ENCODE measurements around the gene LGALS12. TPM values are rescaled to one million over a fixed set of nuclear protein-coding genes. Genes with fewer than 3 reads are reported as not detected.

Gene LGALS12
- total and polyA plus RNA-seq, 7 experiments from 2014 or later, result 1.3 TPM; not detected in 6

- ChIA-PET CTCF (no interaction called here), POLR2A (no interaction called here)
- peaks cover 0 to 6% of the 10 kb centered on the region in 2 donors for H3K4me1 ChIP-seq (ENCODE audit: control insufficient read depth in 2 of 2, insufficient read depth in 2 of 2, low read length in 2 of 2)
- H3K36me3 ChIP-seq (ENCODE audit: control insufficient read depth in 2 of 3, insufficient read depth in 3 of 3, low read length in 3 of 3), result no peaks in the 10 kb centered on the region
- H3K9me3 ChIP-seq (ENCODE audit: control insufficient read depth in 2 of 3, low read length in 3 of 3), result peaks cover 0 to 9% (median 9%) of the 10 kb centered on the region in 3 experiments
- H3K27me3 ChIP-seq (ENCODE audit: control insufficient read depth in 2 of 2, insufficient read depth in 2 of 2, low read length in 2 of 2), result no peaks in the 10 kb centered on the region
- H3K4me3 ChIP-seq (ENCODE audit: low read length), result no peak overlapping the region
- no peak overlapping the region for H3K27ac Mint-ChIP-seq
- H3K4me1 Mint-ChIP-seq, result peaks cover 8 to 22% (median 16%) of the 10 kb centered on the region in 7 donors
- H3K27me3 Mint-ChIP-seq, result peaks cover 14 to 27% (median 21%) of the 10 kb centered on the region in 5 donors
- peaks cover 5 to 41% (median 16%) of the 10 kb centered on the region in 11 donors for H3K9me3 Mint-ChIP-seq
- no peak for DNase-seq
- intact Hi-C loops (cut with micrococcal nuclease), result no loop called here
- H3K4me3 Mint-ChIP-seq, result no peak overlapping the region
- H3K27ac ChIP-seq (ENCODE audit: low read depth, low read length), result no peak overlapping the region
- no peak for ATAC-seq
- H3K36me3 Mint-ChIP-seq, result peaks cover 0 to 20% (median 19%) of the 10 kb centered on the region in 5 donors
These were observed 4.6 kb upstream of the LGALS12 start for GRCh38 chr11:63501236-63501635.

DNA sequence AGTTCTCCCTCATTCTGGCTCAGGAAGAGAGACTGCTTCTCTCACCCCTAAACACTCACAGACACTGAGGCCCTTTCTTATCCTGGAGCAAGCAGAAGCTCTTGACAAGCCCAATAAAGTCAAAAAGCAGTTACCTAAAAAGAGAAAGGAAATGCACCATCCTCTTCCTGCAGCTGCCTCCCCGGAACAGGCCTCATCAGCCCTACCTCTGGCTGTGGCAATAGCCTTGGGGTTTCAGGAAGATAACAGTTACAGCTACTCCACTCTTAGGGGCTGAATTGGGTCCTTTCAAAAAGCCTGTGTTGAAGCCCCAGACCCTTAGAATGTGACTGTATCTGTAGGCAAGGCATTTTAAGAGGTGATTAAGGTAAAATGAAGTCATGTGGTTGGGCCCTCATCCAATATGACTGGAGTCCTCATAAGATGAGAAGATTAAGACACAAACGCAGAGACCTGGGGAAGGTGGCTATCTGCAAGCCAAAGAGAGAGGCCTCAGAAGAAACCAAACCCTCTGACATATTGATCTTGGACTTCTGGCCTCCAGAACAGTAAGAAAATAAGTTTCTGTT, 3.5 kb upstream of the LGALS12 start:
- H3K27ac ChIP-seq (ENCODE audit: low read depth, low read length), result no peak overlapping the region
- no peak overlapping the region for H3K4me3 ChIP-seq (ENCODE audit: low read length)
- peaks cover 0 to 6% of the 10 kb centered on the region in 2 donors for H3K4me1 ChIP-seq (ENCODE audit: control insufficient read depth in 2 of 2, insufficient read depth in 2 of 2, low read length in 2 of 2)
- ChIA-PET CTCF (no interaction called here), POLR2A (no interaction called here)
- Mint-ChIP-seq H3K4me1 (peaks cover 14 to 24% (median 20%) of the 10 kb centered on the region in 7 donors), H3K27ac (peak overlapping the region in 6 of 9 donors; percentile 25 to 65 (median 54)), H3K36me3 (peaks cover 0 to 20% (median 19%) of the 10 kb centered on the region in 5 donors), H3K9me3 (peaks cover 5 to 41% (median 16%) of the 10 kb centered on the region in 11 donors), H3K27me3 (peaks cover 10 to 17% (median 12%) of the 10 kb centered on the region in 5 donors), H3K4me3 (peak overlapping the region in 2 of 10 donors; percentile 16 to 44)
- peaks cover 0 to 9% (median 9%) of the 10 kb centered on the region in 3 experiments for H3K9me3 ChIP-seq (ENCODE audit: control insufficient read depth in 2 of 3, low read length in 3 of 3)
- H3K27me3 ChIP-seq (ENCODE audit: control insufficient read depth in 2 of 2, insufficient read depth in 2 of 2, low read length in 2 of 2), result no peaks in the 10 kb centered on the region
- DNase-seq (peak in 1 of 9 donors; percentile 10), ATAC-seq (no peak)
- intact Hi-C loops (cut with micrococcal nuclease), result no loop called here
- H3K36me3 ChIP-seq (ENCODE audit: control insufficient read depth in 2 of 3, insufficient read depth in 3 of 3, low read length in 3 of 3), result no peaks in the 10 kb centered on the region

DNA sequence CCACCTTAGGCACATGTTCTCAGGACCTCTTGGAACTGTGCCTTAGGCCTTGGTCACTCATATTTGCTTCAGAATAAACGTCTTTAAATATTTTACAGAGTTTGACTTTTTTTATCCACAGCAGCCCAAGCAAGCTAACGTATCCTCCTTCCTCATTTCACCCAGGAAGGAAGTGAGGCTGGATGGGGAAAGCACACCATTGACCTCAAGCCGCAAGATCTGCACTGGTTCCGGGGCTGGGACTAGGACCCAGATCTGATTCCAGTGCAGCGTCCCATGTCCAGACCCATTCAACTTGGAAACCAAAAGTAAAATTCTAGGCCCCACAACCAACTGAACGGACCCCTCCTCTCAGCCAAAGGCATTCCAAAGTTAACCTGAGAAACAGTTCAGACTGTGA, 2.4 kb upstream of the LGALS12 start:
- ChIA-PET POLR2A (no interaction called here), CTCF (no interaction called here)
- Histone ChIP-seq H3K27ac (ENCODE audit: low read depth, low read length) (no peak overlapping the region), H3K27me3 (ENCODE audit: control insufficient read depth in 2 of 2, insufficient read depth in 2 of 2, low read length in 2 of 2) (no peaks in the 10 kb centered on the region), H3K4me3 (ENCODE audit: low read length) (no peak overlapping the region), H3K9me3 (ENCODE audit: control insufficient read depth in 2 of 3, low read length in 3 of 3) (peaks cover 0 to 9% (median 9%) of the 10 kb centered on the region in 3 experiments), H3K36me3 (ENCODE audit: control insufficient read depth in 2 of 3, insufficient read depth in 3 of 3, low read length in 3 of 3) (no peaks in the 10 kb centered on the region), H3K4me1 (ENCODE audit: control insufficient read depth in 2 of 2, insufficient read depth in 2 of 2, low read length in 2 of 2) (peaks cover 0 to 6% of the 10 kb centered on the region in 2 donors)
- H3K4me1 Mint-ChIP-seq, result peaks cover 14 to 28% (median 20%) of the 10 kb centered on the region in 7 donors
- peak; percentile 65 for ATAC-seq
- H3K27ac Mint-ChIP-seq, result peak overlapping the region in 1 of 9 donors; percentile 28
- H3K9me3 Mint-ChIP-seq, result peaks cover 5 to 31% (median 16%) of the 10 kb centered on the region in 11 donors
- H3K36me3 Mint-ChIP-seq, result peaks cover 0 to 20% (median 15%) of the 10 kb centered on the region in 5 donors
- DNase-seq, result no peak
- H3K4me3 Mint-ChIP-seq, result no peak overlapping the region
- intact Hi-C loops (cut with micrococcal nuclease), result no loop called here
- peaks cover 2 to 8% (median 3%) of the 10 kb centered on the region in 5 donors for H3K27me3 Mint-ChIP-seq

DNA sequence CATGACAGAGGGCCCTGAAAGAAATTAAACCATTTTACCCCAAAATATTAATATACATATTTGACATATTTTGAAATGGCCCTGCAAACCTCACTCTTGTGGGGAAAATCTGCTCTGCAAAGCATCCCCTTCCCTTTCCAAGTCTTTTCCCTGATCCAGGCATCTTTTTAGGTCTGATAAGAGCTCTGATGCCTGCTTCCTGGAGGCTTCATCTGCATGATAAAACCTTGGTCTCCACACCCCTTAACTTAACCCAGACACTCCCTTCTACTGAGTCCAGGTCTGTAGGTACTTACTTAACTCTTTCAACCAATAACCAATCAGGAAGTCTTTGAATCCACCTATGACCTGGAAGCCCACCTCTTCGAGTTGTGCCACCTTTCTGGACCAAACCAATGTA, 1.8 kb upstream of the LGALS12 start:
- no peak for DNase-seq
- ATAC-seq, result no peak
- peaks cover 5 to 26% (median 15%) of the 10 kb centered on the region in 11 donors for H3K9me3 Mint-ChIP-seq
- H3K27ac Mint-ChIP-seq, result no peak overlapping the region
- H3K27ac ChIP-seq (ENCODE audit: low read depth, low read length), result no peak overlapping the region
- peaks cover 0 to 20% (median 12%) of the 10 kb centered on the region in 5 donors for H3K36me3 Mint-ChIP-seq
- H3K4me1 ChIP-seq (ENCODE audit: control insufficient read depth in 2 of 2, insufficient read depth in 2 of 2, low read length in 2 of 2), result peaks cover 0 to 6% of the 10 kb centered on the region in 2 donors
- H3K4me3 ChIP-seq (ENCODE audit: low read length), result no peak overlapping the region
- peaks cover 14 to 28% (median 20%) of the 10 kb centered on the region in 7 donors for H3K4me1 Mint-ChIP-seq
- intact Hi-C loops (cut with micrococcal nuclease), result no loop called here
- ChIA-PET CTCF (no interaction called here), POLR2A (no interaction called here)
- peaks cover 0 to 9% (median 9%) of the 10 kb centered on the region in 3 experiments for H3K9me3 ChIP-seq (ENCODE audit: control insufficient read depth in 2 of 3, low read length in 3 of 3)
- no peaks in the 10 kb centered on the region for H3K27me3 ChIP-seq (ENCODE audit: control insufficient read depth in 2 of 2, insufficient read depth in 2 of 2, low read length in 2 of 2)
- no peaks in the 10 kb centered on the region for H3K36me3 ChIP-seq (ENCODE audit: control insufficient read depth in 2 of 3, insufficient read depth in 3 of 3, low read length in 3 of 3)
- H3K4me3 Mint-ChIP-seq, result no peak overlapping the region
- H3K27me3 Mint-ChIP-seq, result peaks cover 0 to 6% (median 0%) of the 10 kb centered on the region in 5 donors

DNA sequence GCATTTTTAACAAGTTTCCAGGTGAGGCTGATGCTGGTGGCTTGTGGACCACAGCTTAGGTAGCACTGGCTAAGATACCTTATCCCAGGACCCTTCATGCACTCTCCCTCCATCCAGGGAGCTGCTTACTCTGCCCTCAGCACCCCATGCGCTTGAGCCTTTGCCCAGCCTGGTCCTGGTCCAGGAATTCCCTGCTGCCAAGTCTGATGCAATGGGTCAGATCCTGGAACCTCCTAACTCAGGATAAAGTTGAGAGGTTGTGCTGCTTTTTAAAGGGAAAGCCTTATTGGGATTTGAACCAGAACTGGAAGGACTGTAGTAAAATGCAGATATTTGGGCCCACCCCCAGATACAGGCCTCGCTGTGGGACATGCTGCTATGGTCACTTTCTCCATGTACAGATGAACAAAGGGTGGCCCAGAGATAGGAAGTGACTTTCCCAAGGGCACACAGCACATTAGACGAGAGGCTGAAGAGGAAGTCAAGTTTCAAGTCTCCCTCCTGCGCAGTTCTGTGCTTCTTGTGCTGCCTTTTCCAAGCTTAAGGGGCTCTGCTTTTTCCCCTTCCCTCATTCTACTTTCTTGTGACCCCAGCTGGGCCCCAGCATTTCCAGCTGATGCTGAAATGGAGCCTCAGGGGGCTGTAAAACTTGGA, 824 bp upstream of the LGALS12 start:
- DNase-seq (no peak), ATAC-seq (no peak)
- H3K27me3 Mint-ChIP-seq, result no peaks in the 10 kb centered on the region
- peaks cover 5 to 16% (median 7%) of the 10 kb centered on the region in 11 donors for H3K9me3 Mint-ChIP-seq
- no peak overlapping the region for H3K4me3 Mint-ChIP-seq
- CTCF ChIA-PET, result no interaction called here
- peaks cover 0 to 6% of the 10 kb centered on the region in 2 donors for H3K4me1 ChIP-seq (ENCODE audit: control insufficient read depth in 2 of 2, insufficient read depth in 2 of 2, low read length in 2 of 2)
- H3K4me3 ChIP-seq (ENCODE audit: low read length), result no peak overlapping the region
- peaks cover 0 to 16% (median 7%) of the 10 kb centered on the region in 5 donors for H3K36me3 Mint-ChIP-seq
- intact Hi-C loops (cut with micrococcal nuclease), result no loop called here
- H3K27ac Mint-ChIP-seq, result no peak overlapping the region
- no peaks in the 10 kb centered on the region for H3K36me3 ChIP-seq (ENCODE audit: control insufficient read depth in 2 of 3, insufficient read depth in 3 of 3, low read length in 3 of 3)
- peaks cover 14 to 28% (median 20%) of the 10 kb centered on the region in 7 donors for H3K4me1 Mint-ChIP-seq
- H3K9me3 ChIP-seq (ENCODE audit: control insufficient read depth in 2 of 3, low read length in 3 of 3), result peaks cover 0 to 5% (median 5%) of the 10 kb centered on the region in 3 experiments
- POLR2A ChIA-PET, result no interaction called here
- H3K27me3 ChIP-seq (ENCODE audit: control insufficient read depth in 2 of 2, insufficient read depth in 2 of 2, low read length in 2 of 2), result no peaks in the 10 kb centered on the region
- no peak overlapping the region for H3K27ac ChIP-seq (ENCODE audit: low read depth, low read length)

DNA sequence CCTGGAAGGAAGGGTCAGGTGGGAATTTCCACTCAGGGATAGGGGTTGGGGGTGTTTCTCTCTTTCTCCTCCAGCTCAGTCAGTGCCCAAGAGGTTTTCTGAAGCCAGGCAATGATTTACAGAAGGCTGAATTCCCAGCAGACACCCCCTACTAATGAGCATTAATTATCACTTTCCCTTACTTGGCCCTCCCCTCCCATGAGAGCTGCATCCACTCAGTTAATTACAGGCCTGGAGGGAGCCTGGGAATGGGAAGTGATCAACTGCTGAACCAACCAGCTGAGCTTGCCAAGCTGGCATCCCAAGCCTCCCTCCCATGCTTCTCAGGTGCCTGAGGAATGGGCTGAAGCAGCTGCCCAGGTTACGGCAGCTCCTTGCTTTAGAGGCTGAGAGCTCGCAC, 992 bp downstream of the LGALS12 start:
- peaks cover 0 to 3% (median 0%) of the 10 kb centered on the region in 11 donors for H3K9me3 Mint-ChIP-seq
- no peak for DNase-seq
- Histone ChIP-seq H3K36me3 (ENCODE audit: control insufficient read depth in 2 of 3, insufficient read depth in 3 of 3, low read length in 3 of 3) (no peaks in the 10 kb centered on the region), H3K4me1 (ENCODE audit: control insufficient read depth in 2 of 2, insufficient read depth in 2 of 2, low read length in 2 of 2) (peaks cover 0 to 6% of the 10 kb centered on the region in 2 donors), H3K27ac (ENCODE audit: low read depth, low read length) (no peak overlapping the region), H3K27me3 (ENCODE audit: control insufficient read depth in 2 of 2, insufficient read depth in 2 of 2, low read length in 2 of 2) (no peaks in the 10 kb centered on the region), H3K4me3 (ENCODE audit: low read length) (no peak overlapping the region), H3K9me3 (ENCODE audit: control insufficient read depth in 2 of 3, low read length in 3 of 3) (no peaks in the 10 kb centered on the region)
- CTCF ChIA-PET, result no interaction called here
- H3K27ac Mint-ChIP-seq, result peak overlapping the region in 1 of 9 donors; percentile 70
- no peak for ATAC-seq
- H3K27me3 Mint-ChIP-seq, result no peaks in the 10 kb centered on the region
- peaks cover 0 to 10% (median 0%) of the 10 kb centered on the region in 5 donors for H3K36me3 Mint-ChIP-seq
- POLR2A ChIA-PET, result no interaction called here
- H3K4me1 Mint-ChIP-seq, result peaks cover 12 to 27% (median 18%) of the 10 kb centered on the region in 7 donors
- peak overlapping the region in 1 of 10 donors; percentile 35 for H3K4me3 Mint-ChIP-seq
- intact Hi-C loops (cut with micrococcal nuclease), result no loop called here
